ENCODE data around the gene PRELID2. TPM values are rescaled to one million over a fixed set of nuclear protein-coding genes. Genes with fewer than 3 reads are reported as not detected.

Gene PRELID2
- polyA plus RNA-seq, 1 donor, result 9.8 TPM

DNA sequence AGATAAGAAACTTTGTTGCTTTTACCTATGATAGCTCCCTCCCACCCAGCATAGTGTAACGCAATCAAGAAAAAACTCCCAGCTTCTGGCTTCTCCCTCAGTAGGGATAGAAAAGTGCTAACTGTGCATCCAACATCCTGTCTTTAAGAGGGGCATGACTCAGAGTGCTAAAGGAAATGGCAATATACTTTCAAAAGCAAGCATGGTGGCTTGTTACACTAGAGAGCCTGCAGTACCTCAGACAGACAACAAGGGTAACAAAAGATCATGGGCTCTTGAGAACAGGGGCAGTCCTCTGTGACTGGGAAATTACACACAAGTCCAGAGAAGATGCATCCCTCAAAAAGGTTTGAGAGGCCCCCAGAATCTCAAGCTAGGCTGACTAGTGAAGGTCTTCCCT lies 37.8 kb downstream of the PRELID2 start:
- no peak for DNase-seq

DNA sequence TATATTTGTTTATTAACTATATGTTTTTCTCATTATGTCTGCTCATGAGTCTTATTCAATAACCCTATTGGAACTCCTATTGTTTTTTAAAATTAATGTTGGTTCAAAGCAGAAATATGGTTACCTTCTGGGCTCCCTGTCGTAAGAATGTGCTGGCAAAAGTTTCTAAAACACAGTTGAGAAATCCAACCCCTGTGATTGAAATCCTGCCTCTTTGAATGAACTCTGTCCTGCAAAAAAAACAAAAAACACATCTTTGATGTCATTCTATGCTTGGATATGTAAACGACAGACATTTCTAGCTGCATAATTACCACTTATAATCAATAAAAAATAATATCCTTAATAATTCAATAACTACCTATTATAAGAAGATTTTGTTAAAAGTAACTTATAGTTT lies 38.8 kb downstream of the PRELID2 start:
- DNase-seq, result no peak

GRCh38 chr5:145793574-145793973 lies 41.6 kb downstream of the PRELID2 start:
- DNase-seq, result no peak

GRCh38 chr5:145792840-145793239 lies 42.3 kb downstream of the PRELID2 start:
- no peak for DNase-seq

DNA sequence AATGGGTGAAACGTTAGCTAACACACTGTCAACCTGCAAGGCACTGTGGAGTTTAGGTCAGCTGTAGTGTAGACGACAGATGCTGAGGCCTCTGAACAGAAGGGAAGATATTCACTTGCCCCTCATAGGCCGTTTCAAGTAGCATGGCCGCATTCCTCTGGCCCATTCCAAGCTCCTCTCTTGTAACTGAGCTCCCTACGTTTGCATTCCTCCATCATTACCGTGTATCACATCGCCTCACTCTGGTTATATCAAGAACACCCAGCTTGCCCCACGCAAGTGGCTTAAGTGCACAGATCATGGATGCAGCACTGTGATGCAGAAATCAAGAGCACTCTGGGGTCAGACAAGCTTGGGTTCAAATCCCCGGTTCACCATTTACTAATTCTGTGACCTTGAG lies 43.3 kb downstream of the PRELID2 start:
- DNase-seq, result no peak

DNA sequence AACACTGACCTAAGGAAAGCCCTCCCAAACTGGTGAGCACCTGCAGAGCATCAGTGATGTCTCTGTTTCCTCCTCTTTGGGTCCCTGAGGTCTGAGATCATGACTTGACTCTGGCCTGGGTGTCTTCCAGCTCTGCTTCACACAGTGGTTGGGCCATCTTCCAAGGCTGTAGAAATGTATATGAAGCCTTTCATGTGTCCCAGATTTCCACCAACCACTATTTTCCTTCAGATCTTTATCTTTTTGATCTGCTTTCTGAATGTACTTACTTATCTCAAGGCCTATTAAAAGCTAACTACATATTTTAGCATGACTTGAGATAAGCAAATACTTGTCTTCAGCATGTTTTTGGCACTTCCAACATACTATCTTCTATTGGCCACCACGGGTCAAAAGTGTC lies 47.1 kb downstream of the PRELID2 start:
- no peak for DNase-seq

DNA sequence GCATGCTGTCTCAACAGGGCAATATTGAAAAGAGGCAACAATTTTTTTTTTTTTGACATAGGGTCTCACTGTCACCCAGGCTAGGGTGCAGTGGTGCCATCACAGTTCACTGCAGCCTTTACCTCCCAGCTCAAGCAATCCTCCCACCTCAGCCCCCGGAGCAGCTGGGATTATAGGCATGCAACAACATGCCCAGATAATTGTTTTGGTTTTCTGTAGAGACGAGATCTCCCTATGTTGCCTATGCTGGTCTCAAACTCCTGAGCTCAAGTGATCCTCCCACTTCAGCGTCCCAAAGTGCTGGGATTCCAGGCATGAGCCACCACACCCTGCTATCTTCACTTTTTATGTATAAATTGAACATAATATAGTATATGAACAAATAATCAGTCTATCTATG lies 47.6 kb downstream of the PRELID2 start:
- DNase-seq, result no peak

DNA sequence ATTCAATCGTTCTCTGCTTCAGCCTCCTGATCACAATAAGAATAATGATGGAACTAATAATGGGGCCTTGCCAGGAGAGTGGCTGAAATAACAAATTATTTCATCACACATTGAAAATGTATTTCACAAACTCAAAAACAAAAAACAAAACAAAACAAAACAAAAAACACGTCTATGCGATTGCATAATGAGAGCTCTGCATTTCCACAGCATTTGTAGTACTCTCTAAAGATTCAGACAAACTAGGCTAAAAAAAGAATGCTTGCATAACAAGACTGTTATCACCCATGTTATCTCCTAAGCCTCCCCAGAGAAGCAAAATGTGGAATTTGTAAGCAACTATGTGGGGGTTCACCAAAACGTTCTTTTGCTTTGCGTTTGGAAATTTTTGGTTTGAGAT lies 48.1 kb downstream of the PRELID2 start:
- DNase-seq, result no peak

- DNase-seq, result peak; percentile 5
Measured at GRCh38 chr5:145780982-145781381, 54.2 kb downstream of the PRELID2 start.

DNA sequence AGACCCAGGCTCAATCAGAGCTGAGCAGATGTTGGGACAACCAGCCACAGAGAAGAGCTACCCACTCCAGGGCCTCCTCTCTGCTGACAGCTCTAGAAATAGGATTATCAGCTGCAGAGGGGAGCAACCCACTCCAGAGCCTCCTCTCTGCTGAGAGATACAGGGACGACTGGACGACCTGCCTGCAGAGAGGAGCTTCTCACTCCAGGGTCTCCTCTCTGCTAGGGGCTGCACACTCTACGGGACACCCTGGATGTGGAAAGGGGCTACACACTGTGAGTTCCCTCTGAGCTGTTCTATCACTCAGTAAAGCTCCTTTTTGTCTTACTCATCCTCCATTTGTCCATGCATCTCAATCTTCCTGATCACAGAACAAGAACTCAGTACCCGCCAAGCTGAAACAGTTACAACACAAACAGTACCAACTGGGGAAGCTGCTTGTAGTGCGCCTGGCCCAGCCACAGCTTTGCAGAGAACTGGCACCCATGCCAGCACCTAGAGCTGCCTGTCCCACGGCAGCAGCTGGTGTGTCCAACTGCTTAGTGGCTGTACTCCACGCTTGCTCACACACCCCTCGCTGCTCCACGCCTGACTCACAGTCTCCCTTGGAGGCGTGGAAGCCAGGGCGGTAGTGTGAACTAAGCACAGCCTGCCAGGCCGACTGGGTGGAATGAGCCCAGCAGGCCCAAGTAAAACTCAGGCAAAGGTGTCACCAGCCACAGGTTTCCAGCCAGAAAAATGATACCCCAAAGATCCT lies 56.8 kb downstream of the PRELID2 start:
- no peak for DNase-seq

DNA sequence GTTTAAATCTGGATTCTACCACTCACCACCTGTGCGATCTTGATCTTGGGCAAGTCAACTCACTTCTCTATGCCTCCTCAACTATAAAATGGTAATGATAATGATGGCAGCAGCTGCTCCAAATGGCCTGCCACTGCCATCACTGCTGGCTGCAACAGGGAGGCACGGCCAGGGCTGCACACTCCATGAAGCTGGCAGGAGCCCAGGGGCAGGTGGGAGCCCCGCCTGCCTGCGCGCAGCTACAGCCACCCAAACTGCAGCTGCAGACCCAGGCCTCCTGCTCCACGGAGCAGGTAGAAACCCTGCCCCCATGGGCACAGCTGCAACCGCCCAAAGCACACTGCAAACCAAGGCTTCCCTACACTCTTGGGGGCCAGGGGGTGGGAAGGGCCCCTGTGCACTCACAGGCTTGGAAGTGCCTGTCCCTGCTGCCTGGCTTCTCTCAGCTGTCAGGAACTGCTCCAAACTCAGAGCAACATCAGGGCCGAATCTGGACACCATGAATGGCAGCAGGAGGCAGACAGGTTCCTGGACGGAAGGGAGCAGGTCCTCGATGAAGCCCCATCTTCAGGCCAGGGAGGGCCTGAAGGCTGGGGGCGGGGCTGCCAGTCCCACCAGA lies 57.6 kb downstream of the PRELID2 start:
- DNase-seq, result no peak

DNA sequence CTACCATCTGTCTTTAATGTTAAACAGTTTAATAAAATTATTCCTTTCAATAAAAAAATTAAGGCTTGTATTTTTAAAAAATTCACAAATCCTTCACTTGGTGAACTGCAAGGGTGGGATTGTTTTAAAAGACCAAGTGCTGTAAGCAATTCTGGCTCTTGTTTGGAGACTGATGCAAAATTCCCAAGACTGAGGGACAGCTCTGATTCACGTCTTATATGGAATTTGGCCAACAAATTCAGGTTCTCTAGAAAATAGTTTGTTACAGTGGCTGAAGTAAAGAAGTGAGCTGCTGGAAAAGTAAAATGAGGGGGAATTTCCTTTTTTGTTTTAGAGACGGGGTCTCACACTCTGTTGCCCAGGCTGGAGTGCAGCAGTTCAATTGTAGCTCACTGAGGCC lies 58.3 kb downstream of the PRELID2 start:
- DNase-seq, result no peak

GRCh38 chr5:145775893-145776444 lies 59.2 kb downstream of the PRELID2 start:
- no peak for DNase-seq

DNA sequence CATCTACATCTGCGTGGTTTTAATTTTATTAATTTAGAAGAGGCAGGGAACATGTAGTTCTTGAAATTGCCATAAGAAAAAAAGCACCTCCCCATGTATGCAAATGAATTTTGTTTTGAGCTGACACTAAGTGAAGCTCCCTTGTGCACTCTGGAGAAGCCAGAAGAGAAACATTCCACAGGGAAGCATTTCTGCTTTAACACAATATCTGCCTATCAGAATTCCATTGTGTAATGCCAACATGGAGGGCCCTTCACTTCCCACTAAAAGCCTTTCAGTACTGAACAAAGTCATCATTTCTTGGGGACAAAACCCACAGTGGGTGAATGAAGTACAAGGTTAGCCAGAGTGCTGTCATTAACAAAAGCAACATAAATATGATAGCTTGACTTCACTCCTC lies 59.7 kb downstream of the PRELID2 start:
- DNase-seq, result no peak

DNA sequence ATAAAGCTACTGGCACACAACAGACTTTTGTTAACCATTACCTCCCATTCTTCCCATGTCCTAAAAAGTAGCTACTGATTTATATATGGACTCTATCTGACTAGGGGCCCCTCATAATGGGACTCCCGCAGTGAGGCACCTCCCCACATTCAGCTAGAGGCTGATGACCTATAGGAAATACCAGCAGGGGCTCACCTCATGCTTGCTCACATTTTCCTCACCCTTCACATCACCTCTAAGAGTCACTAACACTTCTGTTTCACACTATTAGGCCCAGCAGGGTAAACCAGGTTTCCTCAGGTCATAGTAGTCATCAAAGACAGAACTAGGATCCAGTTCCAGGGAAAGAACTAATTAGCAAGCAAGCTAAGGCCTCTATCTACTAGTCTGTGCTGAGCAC lies 60.7 kb downstream of the PRELID2 start:
- no peak for DNase-seq

- DNase-seq, result no peak
Measured at GRCh38 chr5:145772466-145772865, 62.7 kb downstream of the PRELID2 start.

- DNase-seq, result no peak
Measured at GRCh38 chr5:145768863-145769262, 66.3 kb downstream of the PRELID2 start.

- DNase-seq, result no peak
Measured at GRCh38 chr5:145764325-145764724, 70.8 kb downstream of the PRELID2 start.

DNA sequence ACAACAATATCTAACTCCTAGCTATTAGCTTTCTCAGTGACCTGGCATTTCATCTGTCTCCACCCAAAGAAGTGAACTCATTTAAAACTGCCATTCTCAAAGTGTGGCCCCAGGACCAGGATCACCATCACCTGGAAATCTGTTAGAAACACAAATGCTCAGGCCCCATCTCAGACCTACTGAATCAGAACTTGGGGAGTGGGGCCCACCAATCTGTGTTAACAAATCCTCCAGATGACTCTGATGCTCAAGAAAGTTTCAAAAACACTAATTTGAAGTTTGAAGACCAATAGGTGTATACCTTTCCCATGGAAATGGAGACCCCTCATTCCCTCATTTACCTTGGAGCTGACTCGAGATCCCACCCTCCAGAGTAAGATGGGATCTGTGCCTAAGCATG lies 72.3 kb downstream of the PRELID2 start:
- DNase-seq, result no peak

DNA sequence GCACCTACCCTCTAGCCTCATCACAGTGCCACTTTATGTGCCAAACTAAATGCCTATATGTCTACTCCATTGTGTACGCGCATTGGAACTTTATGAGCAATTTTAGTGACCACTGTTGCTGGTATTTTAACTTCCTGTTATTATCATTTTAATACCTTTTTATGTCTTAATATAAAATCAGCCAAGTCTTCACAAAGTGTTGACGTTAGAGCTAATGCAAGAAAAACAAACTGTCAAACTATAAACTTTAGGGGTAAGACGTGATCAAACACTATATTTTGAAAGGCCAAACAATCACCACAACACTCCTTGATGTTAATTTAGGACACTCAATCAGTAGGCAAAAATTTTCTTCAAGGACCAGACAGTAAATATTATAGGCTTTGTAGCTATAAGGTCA lies 73.9 kb downstream of the PRELID2 start:
- no peak for DNase-seq

- DNase-seq, result no peak
Measured at GRCh38 chr5:145760660-145761059, 74.5 kb downstream of the PRELID2 start.

DNA sequence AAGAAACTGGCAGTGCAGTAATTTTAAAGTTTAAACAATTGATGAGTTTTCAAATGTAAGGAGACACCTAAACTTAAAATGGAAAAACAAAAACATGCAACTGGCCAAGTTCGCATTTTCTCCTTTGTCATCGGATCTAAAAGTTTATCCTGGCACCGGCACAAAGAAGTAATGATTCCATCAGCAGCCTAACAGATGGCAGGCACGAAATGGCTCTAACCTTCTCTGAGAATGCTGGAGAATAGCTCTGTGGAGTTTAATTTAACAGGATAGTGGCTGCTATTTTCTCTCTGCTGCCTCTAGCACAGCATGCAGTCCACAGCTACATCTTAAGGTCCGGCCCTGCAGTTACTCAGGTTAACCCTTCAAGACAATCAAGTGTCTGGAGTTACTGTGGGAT lies 82.2 kb downstream of the PRELID2 start:
- no peak for DNase-seq

DNA sequence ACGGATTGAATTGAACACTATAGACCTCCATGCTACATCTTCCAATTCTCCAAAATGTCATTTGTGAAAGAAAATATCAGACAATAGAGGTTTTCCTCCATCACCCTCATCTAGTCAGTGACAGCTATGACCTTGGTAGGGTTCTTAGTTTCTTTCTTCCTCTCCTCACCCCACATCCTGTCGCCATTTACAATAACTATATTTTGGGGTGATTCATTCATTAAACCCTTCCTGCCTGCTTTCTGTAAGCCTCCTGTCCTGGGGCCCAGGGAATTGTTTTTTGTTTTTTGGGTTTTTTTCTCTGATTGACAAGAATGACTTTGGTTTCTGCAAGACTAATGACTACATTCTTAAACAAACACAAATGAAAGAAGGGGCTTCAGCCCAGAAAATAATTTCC lies 82.6 kb downstream of the PRELID2 start:
- no peak for DNase-seq

- DNase-seq, result no peak
Measured at GRCh38 chr5:145750199-145750598, 84.9 kb downstream of the PRELID2 start.
